DMS53 (cell line): ENCODE results near the gene CABLES2.

Experiments used
- DNase-seq: peaks from one replicate; lab custom pipeline; 2025; lab: John Stamatoyannopoulos, UW

Gene CABLES2

GRCh38 chr20:62347445-62347844 lies 59.6 kb downstream of the CABLES2 start:
- DNase-seq: no peak

GRCh38 chr20:62347151-62347404 lies 60.0 kb downstream of the CABLES2 start:
- DNase-seq: no peak

GRCh38 chr20:62346398-62347150 lies 60.5 kb downstream of the CABLES2 start:
- DNase-seq: no peak

- DNase-seq: no peak
Observed at GRCh38 chr20:62345681-62346370, 61.3 kb downstream of the CABLES2 start.

DNA sequence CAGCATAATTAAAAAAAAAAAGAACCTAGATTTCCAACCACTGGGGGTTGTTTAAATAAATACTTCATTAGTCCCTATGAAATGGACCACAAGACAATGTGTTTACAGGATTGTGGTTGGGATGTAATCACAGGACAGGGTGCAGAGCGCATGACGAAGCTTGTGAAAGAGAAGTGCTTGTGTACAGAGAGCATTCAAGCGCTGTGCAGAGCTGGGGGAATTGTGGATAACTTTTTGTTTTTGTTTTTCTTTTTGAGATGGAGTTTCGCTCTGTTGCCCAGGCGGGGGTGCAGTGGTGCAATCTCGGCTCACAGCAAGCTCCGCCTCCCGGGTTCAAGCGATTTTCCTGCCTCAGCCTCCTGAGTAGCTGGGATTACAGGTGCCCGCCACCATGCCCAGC lies 62.3 kb downstream of the CABLES2 start:
- no peak for DNase-seq

GRCh38 chr20:62344092-62344491 lies 63.0 kb downstream of the CABLES2 start:
- DNase-seq: no peak

- peak; percentile 29 for DNase-seq
Observed at GRCh38 chr20:62342910-62343309, 64.2 kb downstream of the CABLES2 start.

DNA sequence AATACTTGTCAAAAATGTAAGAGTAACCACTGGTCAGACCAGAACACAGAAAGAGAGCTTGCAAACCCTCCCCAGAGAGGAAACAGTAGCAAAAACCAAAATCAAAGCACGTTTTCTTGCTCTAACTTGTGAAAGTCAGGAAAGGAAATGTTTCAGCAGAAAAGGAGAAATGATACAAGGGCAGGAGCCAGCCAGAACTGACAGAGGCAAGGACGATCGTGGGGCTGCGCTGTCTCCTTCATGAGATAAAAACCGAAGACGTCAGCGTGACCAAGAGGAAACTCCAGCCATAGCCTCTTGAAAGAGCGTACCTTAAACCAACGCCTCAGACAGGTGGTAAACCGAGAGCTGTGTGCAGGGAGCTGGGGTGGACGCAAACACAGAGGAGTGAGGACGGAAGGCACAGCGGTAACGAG lies 67.4 kb downstream of the CABLES2 start:
- DNase-seq: no peak
